T-cell (primary cell): ENCODE data around the gene PNRC1. TPM values are rescaled to one million over a fixed set of nuclear protein-coding genes. Genes with fewer than 3 reads are reported as not detected.
A peak's percentile ranks its signal among the peaks of the same experiment; 100 is the strongest.

Experiments
- ATAC-seq, 4 experiments: fragments of 200-7000 bp in 3 of 4; fragments of 150-1000 bp in 1 of 4; cut with Tn5 transposase; replicated peaks in 1 of 4; 1 replicate in 3 of 4; 2 replicates in 1 of 4; pipeline ENCODE4 v1.10.0; 2021; ENCODE audit warnings: moderate library complexity in 3 of 4, mild to moderate bottlenecking in 2 of 4, moderate number of reproducible peaks in 1 of 4
- CTCF ChIA-PET, 2 donors: fragments of 300-600 bp; sonication (Branson Sonifier 250); formaldehyde crosslinking; loops; one replicate each; lab custom pipeline; 2022; ENCODE audit warnings: antibody characterized with exemption in 2 of 2; lab: Charles Lee
- POLR2A ChIA-PET, 2 donors: fragments of 300-600 bp; sonication (Branson Sonifier 250); formaldehyde crosslinking; loops; one replicate each; lab custom pipeline; 2022; ENCODE audit warnings: antibody characterized with exemption in 2 of 2; lab: Charles Lee
- DNase-seq, 35 experiments: peaks; one replicate each; pipeline versions ENCODE4 v3.0.0 to v3.0.0-alpha.2; 2013 to 2023
- H3K27ac ChIP-seq: one replicate; pipeline ENCODE4 v1.5.1; 2013; ENCODE audit warnings: low read length
- H3K27me3 ChIP-seq, 2 experiments: replicated peaks in 1 of 2; 1 replicate in 1 of 2; 2 replicates in 1 of 2; pipeline versions ENCODE4 v1.6.1 to v1.7.0; 2013; ENCODE audit warnings: low read length in 1 of 2, mixed read lengths in 1 of 2; ENCODE audit not compliant: control insufficient read depth in 2 of 2, insufficient read depth in 2 of 2; ENCODE audit errors: extremely low read depth in 1 of 2
- H3K36me3 ChIP-seq, 2 donors: 1 replicate in 1 of 2; 2 replicates in 1 of 2; pipeline versions ENCODE4 v1.6.1 to v1.7.0; 2013; ENCODE audit warnings: low read length in 1 of 2; ENCODE audit not compliant: control insufficient read depth in 2 of 2, insufficient read depth in 1 of 2; ENCODE audit errors: extremely low read depth in 1 of 2
- H3K4me1 ChIP-seq, 2 experiments: 1 replicate in 1 of 2; 2 replicates in 1 of 2; pipeline versions ENCODE4 v1.6.1 to v1.7.0; 2013; ENCODE audit warnings: low read length in 2 of 2, mixed read lengths in 1 of 2; ENCODE audit not compliant: insufficient read depth in 2 of 2, control insufficient read depth in 1 of 2; ENCODE audit errors: extremely low read depth in 1 of 2
- H3K4me3 ChIP-seq, 2 donors: 1 replicate in 1 of 2; 2 replicates in 1 of 2; pipeline versions ENCODE4 v1.5.1 to v1.7.0; 2013; ENCODE audit warnings: mild to moderate bottlenecking in 2 of 2, low read length in 1 of 2, moderate library complexity in 1 of 2; ENCODE audit not compliant: control insufficient read depth in 1 of 2; ENCODE audit errors: extremely low read depth in 1 of 2
- H3K9me3 ChIP-seq: 2 replicates; pipeline ENCODE4 v1.7.0; 2013
- H3K27ac Mint-ChIP-seq, 2 donors: one replicate each; pipeline ENCODE4 v1.8.0; 2020 to 2021; ENCODE audit warnings: mild to moderate bottlenecking in 2 of 2, mixed read lengths in 2 of 2
- H3K27me3 Mint-ChIP-seq, 2 donors: one replicate each; pipeline ENCODE4 v1.8.0; 2021 to 2022; ENCODE audit warnings: mixed read lengths in 2 of 2
- H3K36me3 Mint-ChIP-seq: one replicate; pipeline ENCODE4 v1.8.0; 2021; ENCODE audit warnings: mixed read lengths
- H3K4me1 Mint-ChIP-seq, 3 donors: one replicate each; pipeline ENCODE4 v1.8.0; 2020 to 2022; ENCODE audit warnings: mixed read lengths in 3 of 3, mild to moderate bottlenecking in 1 of 3
- H3K4me3 Mint-ChIP-seq, 3 donors: one replicate each; pipeline ENCODE4 v1.8.0; 2020 to 2022; ENCODE audit warnings: mild to moderate bottlenecking in 3 of 3, mixed read lengths in 3 of 3, moderate library complexity in 3 of 3
- H3K9me3 Mint-ChIP-seq, 3 donors: one replicate each; pipeline ENCODE4 v1.8.0; 2020 to 2022; ENCODE audit warnings: mixed read lengths in 3 of 3
- WGBS: methylation state at CpG from one replicate; pipeline ENCODE4 v1.1.5; 2013; ENCODE audit warnings: missing lambda C conversion rate; ENCODE audit not compliant: insufficient coverage; 5-methylcytosine and 5-hydroxymethylcytosine counted together
- total RNA-seq, 35 experiments: library from RNA in 6 of 35; stranded (reverse) in 6 of 35; fragments of 120-200 nt in 1 of 35; gene quantifications; one replicate each; pipeline versions ENCODE4 v1.2.1 to v1.2.4 and lab custom pipeline; 2013 to 2026

Gene PNRC1
- total RNA-seq, 5 donors from 2014 or later (not counting 1 experiment from before 2014, with no cell fraction given) = 421 to 792 (median 481) TPM

DNA sequence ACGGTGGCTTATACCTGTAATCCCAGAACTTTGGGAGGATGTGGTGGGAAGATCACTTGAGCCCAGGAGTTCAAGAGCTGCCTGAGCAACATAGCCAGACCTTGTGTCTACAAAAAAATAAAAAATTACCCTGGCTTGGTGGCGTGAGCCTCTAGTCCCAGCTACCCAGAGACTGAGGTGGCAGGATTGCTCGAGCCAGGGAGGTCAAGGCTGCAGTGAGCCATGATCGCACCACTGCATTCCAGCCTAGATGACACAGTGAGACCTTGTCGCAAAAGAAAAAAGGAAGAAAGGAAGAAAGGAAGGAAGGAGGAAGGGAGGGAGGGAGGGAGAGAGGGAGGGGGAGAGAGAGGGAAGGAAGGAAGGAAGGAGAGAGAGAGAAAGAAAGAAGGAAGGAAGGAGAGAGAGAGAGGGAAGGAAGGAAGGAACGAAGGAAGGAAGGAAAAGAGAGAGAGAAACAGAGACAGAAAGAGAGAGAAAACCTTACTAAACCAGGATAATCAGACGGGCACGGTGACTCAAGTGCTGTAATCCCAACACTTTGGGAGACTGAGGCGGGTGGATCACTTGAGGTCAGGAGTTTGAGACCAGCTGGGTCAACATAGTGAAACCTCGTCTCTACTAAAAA, 10.9 kb upstream of the PNRC1 start:
- 93% methylated on average over 6 of the region's 10 CpGs for WGBS
- no peaks in the 10 kb centered on the region for H3K36me3 ChIP-seq
- Mint-ChIP-seq H3K36me3 (no peaks in the 10 kb centered on the region), H3K4me3 (no peak overlapping the region), H3K27ac (no peak overlapping the region), H3K27me3 (peaks cover 5 to 12% of the 10 kb centered on the region in 2 donors), H3K4me1 (peaks cover 0 to 18% (median 5%) of the 10 kb centered on the region in 3 donors), H3K9me3 (no peaks in the 10 kb centered on the region)
- POLR2A ChIA-PET = interaction anchor here in 1 of 2 donors (0.6 kb wide), 1 partner anchor 78 kb away, joined by 3 read pairs; no protein-coding TSS in a partner anchor
- H3K9me3 ChIP-seq = no peaks in the 10 kb centered on the region
- H3K27ac ChIP-seq = no peak overlapping the region
- ATAC-seq (no peak), DNase-seq (no peak)
- peaks cover 0 to 6% of the 10 kb centered on the region in 2 experiments for H3K4me1 ChIP-seq
- CTCF ChIA-PET = interaction anchor here in 1 of 2 donors (0.6 kb wide), 1 partner anchor 81 kb away, joined by 4 read pairs; no protein-coding TSS in a partner anchor
- H3K27me3 ChIP-seq = peaks cover 0 to 8% of the 10 kb centered on the region in 2 experiments
- no peak overlapping the region for H3K4me3 ChIP-seq

- no peak overlapping the region for H3K4me3 Mint-ChIP-seq
- ChIA-PET CTCF (interaction anchor here in 1 of 2 donors (1.0 kb wide), 1 partner anchor 9 kb away, joined by 3 read pairs; the partner anchor contains the start of gene PNRC1), POLR2A (interaction anchor here (0.5 to 1.3 kb wide), 4 partner anchors 9 to 97 kb away, joined by 3 to 8 read pairs (median 4); partner anchors contain the start of gene PNRC1 (in 1 of the 2))
Measured at GRCh38 chr6:89071036-89071435, 9.5 kb upstream of the PNRC1 start.

GRCh38 chr6:89073014-89073620, 7.4 kb upstream of the PNRC1 start:
- Mint-ChIP-seq H3K9me3 (no peaks in the 10 kb centered on the region), H3K36me3 (no peaks in the 10 kb centered on the region), H3K27ac (no peak overlapping the region), H3K4me3 (peak overlapping the region in 1 of 3 donors; percentile 8), H3K27me3 (peaks cover 1 to 3% of the 10 kb centered on the region in 2 donors), H3K4me1 (peaks cover 0 to 18% (median 11%) of the 10 kb centered on the region in 3 donors)
- Histone ChIP-seq H3K36me3 (no peaks in the 10 kb centered on the region), H3K27me3 (peaks cover 0 to 5% of the 10 kb centered on the region in 2 experiments), H3K9me3 (no peaks in the 10 kb centered on the region), H3K27ac (no peak overlapping the region), H3K4me3 (no peak overlapping the region), H3K4me1 (peaks cover 2 to 6% of the 10 kb centered on the region in 2 experiments)
- DNase-seq = no peak
- ChIA-PET CTCF (interaction anchor here in 1 of 2 donors (0.6 to 0.7 kb wide), 2 partner anchors 74 to 168 kb away, joined by 3 read pairs; no protein-coding TSS in a partner anchor), POLR2A (interaction anchor here (0.5 to 2.2 kb wide), 3 partner anchors 12 to 44 kb away, joined by 3 to 5 read pairs (median 4); no protein-coding TSS in a partner anchor)
- WGBS = no CpG with 5 or more reads among the region's 4 CpGs
- peak in 1 of 4 experiments; percentile 72 for ATAC-seq

More at GRCh38 chr6:89071036-89071435, 9.5 kb upstream of the PNRC1 start:
- H3K27ac ChIP-seq = no peak overlapping the region
- peaks cover 0 to 6% of the 10 kb centered on the region in 2 experiments for H3K4me1 ChIP-seq
- no peaks in the 10 kb centered on the region for H3K9me3 ChIP-seq
- H3K27me3 Mint-ChIP-seq = peaks cover 5 to 11% of the 10 kb centered on the region in 2 donors
- no peak for DNase-seq
- H3K27me3 ChIP-seq = peaks cover 0 to 8% of the 10 kb centered on the region in 2 experiments
- no peaks in the 10 kb centered on the region for H3K9me3 Mint-ChIP-seq
- H3K27ac Mint-ChIP-seq = no peak overlapping the region
- no peak for ATAC-seq
- no peak overlapping the region for H3K4me3 ChIP-seq
- H3K36me3 ChIP-seq = no peaks in the 10 kb centered on the region
- no peaks in the 10 kb centered on the region for H3K36me3 Mint-ChIP-seq
- peaks cover 0 to 18% (median 5%) of the 10 kb centered on the region in 3 donors for H3K4me1 Mint-ChIP-seq

DNA sequence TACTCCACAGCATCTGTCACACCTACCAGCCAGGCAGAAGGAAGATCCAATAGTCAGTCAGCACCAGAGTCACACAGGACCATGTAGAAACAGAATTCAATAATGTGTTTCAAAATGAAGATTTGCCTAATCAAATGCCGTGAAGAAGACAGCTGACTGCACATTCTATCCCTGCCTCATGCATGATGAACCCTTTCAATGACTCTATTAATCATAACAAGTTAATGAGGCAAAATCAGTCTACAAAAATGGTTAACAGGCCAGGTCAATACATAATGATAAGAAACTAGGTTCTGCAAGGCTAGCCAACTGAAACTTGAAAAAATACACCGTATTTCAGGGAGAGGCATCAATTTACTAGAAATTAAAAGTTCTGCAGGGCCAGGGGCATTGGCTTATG, 6.7 kb upstream of the PNRC1 start:
- no peak overlapping the region for H3K27ac ChIP-seq
- Mint-ChIP-seq H3K36me3 (no peaks in the 10 kb centered on the region), H3K4me1 (peaks cover 5 to 22% (median 17%) of the 10 kb centered on the region in 3 donors), H3K4me3 (no peak overlapping the region), H3K9me3 (no peaks in the 10 kb centered on the region), H3K27me3 (peaks cover 1 to 3% of the 10 kb centered on the region in 2 donors), H3K27ac (no peak overlapping the region)
- peaks cover 10 to 11% of the 10 kb centered on the region in 2 experiments for H3K4me1 ChIP-seq
- 94% methylated on average over 2 of the region's 2 CpGs for WGBS
- DNase-seq = no peak
- no peak overlapping the region for H3K4me3 ChIP-seq
- peaks cover 0 to 5% of the 10 kb centered on the region in 2 experiments for H3K27me3 ChIP-seq
- POLR2A ChIA-PET = interaction anchor here (0.6 to 2.2 kb wide), 3 partner anchors 12 to 1093 kb away, joined by 4 to 5 read pairs (median 5); no protein-coding TSS in a partner anchor
- CTCF ChIA-PET = no interaction called here
- H3K9me3 ChIP-seq = no peaks in the 10 kb centered on the region
- no peaks in the 10 kb centered on the region for H3K36me3 ChIP-seq
- no peak for ATAC-seq

- H3K27me3 Mint-ChIP-seq = no peaks in the 10 kb centered on the region
- Histone ChIP-seq H3K4me1 (peaks cover 25 to 30% of the 10 kb centered on the region in 2 experiments), H3K9me3 (no peaks in the 10 kb centered on the region), H3K27ac (peak overlapping the region; percentile 98), H3K27me3 (no peaks in the 10 kb centered on the region), H3K4me3 (peak overlapping the region; percentile 73 to 81), H3K36me3 (peaks cover 0 to 23% of the 10 kb centered on the region in 2 donors)
- ATAC-seq (peak; percentile 11 to 32 (median 14)), DNase-seq (peak; percentile 18 to 84 (median 59))
- peaks cover 24 to 36% (median 31%) of the 10 kb centered on the region in 3 donors for H3K4me1 Mint-ChIP-seq
- CTCF ChIA-PET = interaction anchor here (0.6 to 2.2 kb wide), 16 partner anchors 8 to 1503 kb away, joined by 3 to 20 read pairs (median 4); partner anchors contain the start of genes RNGTT (in 2 of the 2) and PM20D2 (in 1 of the 2)
- peaks cover 24% of the 10 kb centered on the region for H3K36me3 Mint-ChIP-seq
- 0% methylated on average over 3 of the region's 20 CpGs for WGBS
- peak overlapping the region; percentile 97 to 99 for H3K27ac Mint-ChIP-seq
- H3K4me3 Mint-ChIP-seq = peak overlapping the region; percentile 92 to 96 (median 92)
- POLR2A ChIA-PET = interaction anchor here (0.5 to 2.7 kb wide), 33 partner anchors 8 to 1672 kb away, joined by 3 to 25 read pairs (median 5); partner anchors contain the start of genes RNGTT (in 2 of the 2), CASP8AP2 (in 1 of the 2), CFAP206 (in 1 of the 2) and LYRM2 (in 1 of the 2)
- no peaks in the 10 kb centered on the region for H3K9me3 Mint-ChIP-seq
Measured at GRCh38 chr6:89079511-89080234, 878 bp upstream of the PNRC1 start.
